ENCODE measurements around the gene GRK5. TPM values are rescaled to one million over a fixed set of nuclear protein-coding genes. Genes with fewer than 3 reads are reported as not detected.
A peak's percentile ranks its signal among the peaks of the same experiment; 100 is the strongest.

GRK5 gene
- total RNA-seq, 4 donors from 2014 or later = 6.0 to 111 (median 9.5) TPM

DNA sequence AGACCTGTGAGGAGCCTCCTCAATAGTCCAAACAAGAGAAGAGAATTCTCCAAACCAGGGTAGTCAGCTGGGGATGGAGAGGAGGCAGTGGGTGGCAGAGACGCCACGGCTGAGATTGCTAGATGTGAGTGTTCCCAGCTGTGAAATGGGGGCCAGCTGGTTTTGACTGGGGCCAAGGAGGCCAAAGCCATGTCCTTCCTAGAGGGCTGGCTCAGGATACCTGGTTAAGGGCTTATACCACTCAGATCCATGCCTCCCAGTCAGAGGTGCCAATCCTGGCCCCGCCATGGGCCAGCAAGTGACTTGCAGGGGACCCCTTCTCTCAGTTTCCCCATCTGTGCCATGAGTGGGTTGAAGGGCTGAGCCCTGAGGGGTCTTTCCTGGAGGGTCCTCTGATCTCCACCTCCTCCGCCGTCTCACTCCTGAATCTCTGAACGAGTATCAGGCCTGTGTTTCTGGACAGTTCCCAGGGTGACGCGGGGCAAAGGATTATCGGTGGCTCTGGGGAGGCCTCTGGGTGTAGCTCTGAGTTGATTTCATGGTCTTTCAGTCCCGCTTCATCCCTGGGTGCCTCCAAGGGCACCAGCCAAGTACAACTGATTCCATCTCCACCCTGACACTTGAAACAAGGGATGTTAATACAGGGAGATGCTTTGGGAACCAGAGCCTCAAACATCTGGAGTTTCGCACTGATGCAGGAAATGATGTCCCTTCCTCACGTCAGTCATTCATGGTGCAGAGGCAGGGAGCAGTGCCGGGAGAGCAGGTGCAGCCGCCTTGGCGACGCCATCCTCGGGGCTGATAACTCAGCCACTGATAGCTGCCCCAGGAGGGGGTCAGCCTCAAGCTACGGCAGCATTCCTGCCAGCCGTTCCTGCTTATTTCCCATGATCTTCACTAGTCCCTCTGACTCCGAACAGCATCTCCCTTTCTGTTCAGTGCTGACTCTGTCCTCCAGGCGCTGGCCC, 208.4 kb downstream of the GRK5 start:
- Histone ChIP-seq H3K9me3 (no peaks in the 10 kb centered on the region), H3K27me3 (no peaks in the 10 kb centered on the region), H3K36me3 (no peaks in the 10 kb centered on the region), H3K4me3 (no peak overlapping the region), H3K4me1 (peaks cover 9 to 18% (median 16%) of the 10 kb centered on the region in 4 donors), H3K27ac (peak overlapping the region in 2 of 4 donors; percentile 18 to 39)
- no peak for DNase-seq
- WGBS, 2 donors (ENCODE audit: low coverage in 1 of 2) = 88 to 92% methylated on average over 5 to 21 of the region's 21 CpGs
- TF ChIP-seq POLR2A (IDR thresholded peaks at IDR 0.05) (no peak), POLR2AphosphoS5 (IDR thresholded peaks at IDR 0.05) (no peak), EP300 (IDR thresholded peaks at IDR 0.05; ENCODE audit: low read depth) (no peak)
- TF ChIP-seq, protein P1, sequence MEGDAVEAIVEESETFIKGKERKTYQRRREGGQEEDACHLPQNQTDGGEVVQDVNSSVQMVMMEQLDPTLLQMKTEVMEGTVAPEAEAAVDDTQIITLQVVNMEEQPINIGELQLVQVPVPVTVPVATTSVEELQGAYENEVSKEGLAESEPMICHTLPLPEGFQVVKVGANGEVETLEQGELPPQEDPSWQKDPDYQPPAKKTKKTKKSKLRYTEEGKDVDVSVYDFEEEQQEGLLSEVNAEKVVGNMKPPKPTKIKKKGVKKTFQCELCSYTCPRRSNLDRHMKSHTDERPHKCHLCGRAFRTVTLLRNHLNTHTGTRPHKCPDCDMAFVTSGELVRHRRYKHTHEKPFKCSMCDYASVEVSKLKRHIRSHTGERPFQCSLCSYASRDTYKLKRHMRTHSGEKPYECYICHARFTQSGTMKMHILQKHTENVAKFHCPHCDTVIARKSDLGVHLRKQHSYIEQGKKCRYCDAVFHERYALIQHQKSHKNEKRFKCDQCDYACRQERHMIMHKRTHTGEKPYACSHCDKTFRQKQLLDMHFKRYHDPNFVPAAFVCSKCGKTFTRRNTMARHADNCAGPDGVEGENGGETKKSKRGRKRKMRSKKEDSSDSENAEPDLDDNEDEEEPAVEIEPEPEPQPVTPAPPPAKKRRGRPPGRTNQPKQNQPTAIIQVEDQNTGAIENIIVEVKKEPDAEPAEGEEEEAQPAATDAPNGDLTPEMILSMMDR (IDR thresholded peaks at IDR 0.05) = no peak
- intact Hi-C loops (cut with DNase I; ENCODE audit: low total_unique reads) = no loop called here
- in situ Hi-C loops (cut with MboI; ENCODE audit: low pct_ligation_motif_present in 1 of 4, low pct_unique_long_range_greater_than_20kb in 1 of 4, low sequenced_read_pairs in 3 of 4) = loop anchor here (10.0 kb wide), 2 partner anchors 211 to 221 kb away; partner anchors contain the start of gene GRK5 (in 1 of the 4)

DNA sequence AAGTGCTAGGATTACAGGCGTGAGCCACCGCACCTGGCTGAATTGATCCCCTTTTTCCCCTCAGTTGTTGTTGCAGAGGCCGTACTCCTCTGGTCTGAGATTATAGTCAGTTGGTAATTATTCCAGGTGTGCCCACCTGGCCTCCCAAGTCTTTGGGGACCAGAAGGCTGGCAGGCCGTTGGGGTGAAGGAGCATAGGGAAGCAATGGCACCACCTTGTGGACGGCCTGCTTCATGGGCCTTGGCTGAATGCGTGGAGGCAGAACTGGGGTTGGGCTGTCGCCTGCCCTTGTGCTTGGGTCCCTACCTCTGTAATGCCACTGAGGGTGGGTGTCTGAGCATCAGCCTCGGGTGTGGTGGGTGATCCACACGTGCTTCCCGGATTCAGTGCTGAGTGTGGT, 209.5 kb downstream of the GRK5 start:
- no peaks in the 10 kb centered on the region for H3K36me3 ChIP-seq
- 32 to 100% methylated on average over 2 to 9 of the region's 10 CpGs for WGBS, 2 donors (ENCODE audit: low coverage in 1 of 2)
- H3K27me3 ChIP-seq = no peaks in the 10 kb centered on the region
- H3K4me3 ChIP-seq = no peak overlapping the region
- in situ Hi-C loops (cut with MboI; ENCODE audit: low pct_ligation_motif_present in 1 of 4, low pct_unique_long_range_greater_than_20kb in 1 of 4, low sequenced_read_pairs in 3 of 4) (loop anchor here (10.0 kb wide), 2 partner anchors 212 to 222 kb away; partner anchors contain the start of gene GRK5 (in 1 of the 4)), intact Hi-C loops (cut with DNase I; ENCODE audit: low total_unique reads) (no loop called here)
- TF ChIP-seq POLR2AphosphoS5 (IDR thresholded peaks at IDR 0.05) = no peak
- TF ChIP-seq, protein P1 (IDR thresholded peaks at IDR 0.05) = peak; percentile 70 to 77 (median 72)
- DNase-seq = peak; percentile 71
- H3K9me3 ChIP-seq = no peaks in the 10 kb centered on the region
- H3K27ac ChIP-seq = no peak overlapping the region
- peaks cover 9 to 18% (median 16%) of the 10 kb centered on the region in 4 donors for H3K4me1 ChIP-seq

DNA sequence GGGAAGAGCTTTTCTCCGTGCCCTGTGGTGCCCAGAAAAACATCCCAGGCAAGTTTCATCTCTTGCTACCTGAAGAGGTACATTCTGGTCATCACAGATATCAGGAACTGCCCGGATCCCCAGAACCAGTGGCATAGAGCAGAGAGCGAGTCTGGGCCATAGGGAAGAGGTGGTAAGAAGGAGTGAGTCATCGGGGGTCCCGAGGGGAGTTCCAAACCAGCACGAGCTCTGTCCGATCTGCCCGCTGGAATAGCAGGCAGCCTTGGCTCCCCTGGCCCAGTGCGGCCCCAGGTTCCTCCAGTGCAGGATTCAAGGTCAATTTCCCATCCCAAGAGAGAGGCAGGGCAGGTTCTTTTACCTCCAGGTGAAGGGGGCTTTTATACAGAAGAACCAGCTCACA, 210.5 kb downstream of the GRK5 start:
- Histone ChIP-seq H3K27ac (no peak overlapping the region), H3K27me3 (no peaks in the 10 kb centered on the region), H3K4me1 (peaks cover 6 to 10% (median 6%) of the 10 kb centered on the region in 4 donors), H3K4me3 (no peak overlapping the region), H3K36me3 (no peaks in the 10 kb centered on the region), H3K9me3 (no peaks in the 10 kb centered on the region)
- in situ Hi-C loops (cut with MboI; ENCODE audit: low pct_ligation_motif_present in 1 of 4, low pct_unique_long_range_greater_than_20kb in 1 of 4, low sequenced_read_pairs in 3 of 4) (loop anchor here (10.0 kb wide), 2 partner anchors 213 to 223 kb away; partner anchors contain the start of gene GRK5 (in 1 of the 4)), intact Hi-C loops (cut with DNase I; ENCODE audit: low total_unique reads) (no loop called here)
- DNase-seq = no peak
- TF ChIP-seq POLR2AphosphoS5 (IDR thresholded peaks at IDR 0.05) = no peak
- TF ChIP-seq, protein P1 (IDR thresholded peaks at IDR 0.05) = no peak
- TF ChIP-seq EP300 (IDR thresholded peaks at IDR 0.05; ENCODE audit: low read depth) = no peak
- TF ChIP-seq POLR2A (IDR thresholded peaks at IDR 0.05) = no peak
- WGBS, 2 donors (ENCODE audit: low coverage in 1 of 2) = 90% methylated on average over 9 of the region's 9 CpGs; no CpG with 5 or more reads in 1 of the 2 donors

DNA sequence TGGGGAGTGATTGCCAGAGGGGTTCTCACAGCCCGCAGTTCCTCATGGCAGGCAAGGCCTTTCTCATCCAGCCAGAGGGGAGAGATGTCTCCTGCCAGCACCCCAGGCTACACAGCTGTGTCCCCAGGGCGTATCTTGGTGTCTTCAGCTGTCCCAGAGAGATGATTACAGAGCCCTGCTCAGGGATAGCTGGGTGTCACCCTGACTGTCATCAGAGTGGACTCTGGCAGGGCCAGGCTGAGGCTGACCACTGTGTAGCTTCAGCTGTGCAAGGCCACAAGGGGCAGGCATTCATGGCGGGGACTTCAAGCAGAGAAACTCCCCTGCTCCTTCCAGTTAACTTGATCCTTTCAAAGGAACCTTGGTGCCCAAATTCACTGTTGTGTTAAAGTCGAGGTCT, 211.0 kb downstream of the GRK5 start:
- Histone ChIP-seq H3K9me3 (no peaks in the 10 kb centered on the region), H3K27ac (no peak overlapping the region), H3K36me3 (no peaks in the 10 kb centered on the region), H3K4me3 (no peak overlapping the region), H3K4me1 (peaks cover under 1 to 5% (median 3%) of the 10 kb centered on the region in 4 donors), H3K27me3 (no peaks in the 10 kb centered on the region)
- 85% methylated on average over 4 of the region's 4 CpGs; no CpG with 5 or more reads in 1 of the 2 donors for WGBS, 2 donors (ENCODE audit: low coverage in 1 of 2)
- intact Hi-C loops (cut with DNase I; ENCODE audit: low total_unique reads) (no loop called here), in situ Hi-C loops (cut with MboI; ENCODE audit: low pct_ligation_motif_present in 1 of 4, low pct_unique_long_range_greater_than_20kb in 1 of 4, low sequenced_read_pairs in 3 of 4) (loop anchor here (10.0 kb wide), 2 partner anchors 214 to 224 kb away; partner anchors contain the start of gene GRK5 (in 1 of the 4))
- TF ChIP-seq, protein P1 (IDR thresholded peaks at IDR 0.05) = no peak
- TF ChIP-seq EP300 (IDR thresholded peaks at IDR 0.05; ENCODE audit: low read depth) = no peak
- TF ChIP-seq POLR2A (IDR thresholded peaks at IDR 0.05) = no peak
- no peak for TF ChIP-seq POLR2AphosphoS5 (IDR thresholded peaks at IDR 0.05)
- no peak for DNase-seq
